HEK293T (cell line): ENCODE data around the gene ANO2.
"Not testable (repeated sequence)": the region's sequence is repeated elsewhere in the genome, so short reads cannot be mapped to it uniquely, and the experiment has no call there.

ENCODE experiments used
- CTCF ChIA-PET: fragments of 350-600 bp; formaldehyde crosslinking; extraction: SDS; loops from one replicate; lab custom pipeline; 2021; ENCODE audit warnings: antibody characterized with exemption, inconsistent platforms; lab: Yijun Ruan, JAX
- POLR2A ChIA-PET: fragments of 350-600 bp; formaldehyde crosslinking; extraction: SDS; loops from one replicate; lab custom pipeline; 2020; ENCODE audit warnings: antibody characterized with exemption, inconsistent platforms; lab: Yijun Ruan, JAX
- DNase-seq: peaks from one replicate; pipeline ENCODE4 v3.0.0; 2012; ENCODE audit warnings: mixed read lengths; ENCODE audit errors: extremely low spot score
- ARNT ChIP-seq: fragments of 450-650 bp; IDR thresholded peaks from 2 replicates; pipeline ENCODE4 v1.6.1; 2017; ENCODE audit warnings: mild to moderate bottlenecking
- BHLHE40 ChIP-seq: fragments of 450-650 bp; IDR thresholded peaks from 2 replicates; pipeline ENCODE4 v1.6.1; 2016; ENCODE audit warnings: mild to moderate bottlenecking, moderate library complexity, borderline replicate concordance
- CTBP1 ChIP-seq: fragments of 450-650 bp; IDR thresholded peaks from 2 replicates; pipeline ENCODE4 v1.6.1; 2016; ENCODE audit warnings: borderline replicate concordance
- ELF4 ChIP-seq: fragments of 450-650 bp; IDR thresholded peaks from 2 replicates; pipeline ENCODE4 v1.6.1; 2017; ENCODE audit warnings: antibody characterized with exemption
- FOXA1 ChIP-seq: fragments of 450-650 bp; IDR thresholded peaks from 2 replicates; pipeline ENCODE4 v1.6.1; 2016; ENCODE audit warnings: mild to moderate bottlenecking
- FOXK2 ChIP-seq: fragments of 450-650 bp; IDR thresholded peaks from 2 replicates; pipeline ENCODE4 v1.6.1; 2016; ENCODE audit warnings: mild to moderate bottlenecking
- FOXM1 ChIP-seq: fragments of 450-650 bp; IDR thresholded peaks from 2 replicates; pipeline ENCODE4 v1.6.1; 2017; ENCODE audit warnings: mild to moderate bottlenecking, borderline replicate concordance
- HDGF ChIP-seq: fragments of 450-650 bp; IDR thresholded peaks from 2 replicates; pipeline ENCODE4 v1.6.1; 2017; ENCODE audit warnings: antibody characterized with exemption, borderline replicate concordance
- L3MBTL2 ChIP-seq: fragments of 450-650 bp; conservative IDR thresholded peaks from 2 replicates; pipeline ENCODE4 v1.6.1; 2016; ENCODE audit warnings: mild to moderate bottlenecking
- LEF1 ChIP-seq: fragments of 450-650 bp; IDR thresholded peaks from 2 replicates; pipeline ENCODE4 v1.6.1; 2017; ENCODE audit warnings: mild to moderate bottlenecking, borderline replicate concordance
- NFRKB ChIP-seq: fragments of 450-650 bp; IDR thresholded peaks from 2 replicates; pipeline ENCODE4 v1.6.1; 2016; ENCODE audit warnings: mild to moderate bottlenecking, moderate library complexity
- SP1 ChIP-seq: fragments of 450-650 bp; IDR thresholded peaks from 2 replicates; pipeline ENCODE4 v1.6.1; 2017
- SUZ12 ChIP-seq: fragments of 450-650 bp; IDR thresholded peaks from 2 replicates; pipeline ENCODE4 v1.6.1; 2016; ENCODE audit warnings: mild to moderate bottlenecking
- TARDBP ChIP-seq: fragments of 450-650 bp; IDR thresholded peaks from 2 replicates; pipeline ENCODE4 v1.6.1; 2016
- ZNF384 ChIP-seq: fragments of 450-650 bp; IDR thresholded peaks from 2 replicates; pipeline ENCODE4 v1.6.1; 2016
- TF ChIP-seq, protein P1 (sequence below): fragments of 450-650 bp; IDR thresholded peaks from 2 replicates; pipeline ENCODE4 v1.6.1; 2016

Gene ANO2

DNA sequence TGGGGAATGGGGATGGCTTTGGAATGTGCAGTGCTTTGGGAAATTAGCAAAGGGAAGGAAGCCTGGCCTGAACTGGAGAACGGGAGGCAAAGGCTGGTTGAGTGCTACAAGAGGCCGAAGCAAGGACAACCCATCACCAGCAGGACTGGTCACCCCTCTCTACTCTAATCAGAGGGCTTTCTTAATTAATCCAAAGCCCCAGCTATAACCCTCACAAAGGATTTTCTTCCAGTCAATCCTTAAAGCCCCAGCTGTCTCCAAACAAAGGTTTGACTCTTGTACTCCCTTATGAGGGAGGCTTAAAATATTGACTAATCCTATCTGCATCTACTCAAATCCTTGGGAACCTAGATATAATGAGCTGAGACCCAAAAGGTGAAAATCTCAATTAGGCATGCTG is 256.8 kb downstream of the ANO2 start:
- ChIA-PET CTCF (no interaction called here), POLR2A (no interaction called here)
- TF ChIP-seq LEF1 (no peak), ARNT (no peak)
- no peak for DNase-seq

DNA sequence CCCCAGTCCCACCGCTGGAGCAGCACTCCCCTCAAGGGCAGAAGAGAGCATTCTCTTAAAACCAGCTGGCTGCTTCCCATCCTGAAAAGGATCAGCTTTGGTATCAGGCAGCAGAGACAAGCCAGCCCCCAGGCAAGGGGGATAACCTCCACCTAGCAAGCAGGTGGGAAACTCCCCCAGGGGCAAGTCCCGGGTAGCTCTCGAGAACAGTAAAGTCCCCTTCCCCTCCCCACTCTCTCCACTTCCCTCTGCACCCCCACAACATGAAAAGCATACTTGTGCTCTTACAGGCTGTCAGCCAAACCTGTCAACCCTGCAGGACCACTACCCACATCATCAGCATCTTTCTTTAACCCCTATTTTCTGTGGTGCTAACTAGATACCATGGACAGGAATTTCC is 259.1 kb downstream of the ANO2 start:
- ChIA-PET CTCF (no interaction called here), POLR2A (no interaction called here)
- DNase-seq, result no peak
- TF ChIP-seq LEF1 (no peak), FOXK2 (no peak), ZNF384 (no peak), L3MBTL2 (no peak), FOXA1 (no peak), ELF4 (no peak), SP1 (no peak), HDGF (no peak), BHLHE40 (no peak), ARNT (no peak), FOXM1 (no peak), SUZ12 (no peak), TARDBP (no peak), NFRKB (no peak), CTBP1 (no peak)
- TF ChIP-seq, protein P1, sequence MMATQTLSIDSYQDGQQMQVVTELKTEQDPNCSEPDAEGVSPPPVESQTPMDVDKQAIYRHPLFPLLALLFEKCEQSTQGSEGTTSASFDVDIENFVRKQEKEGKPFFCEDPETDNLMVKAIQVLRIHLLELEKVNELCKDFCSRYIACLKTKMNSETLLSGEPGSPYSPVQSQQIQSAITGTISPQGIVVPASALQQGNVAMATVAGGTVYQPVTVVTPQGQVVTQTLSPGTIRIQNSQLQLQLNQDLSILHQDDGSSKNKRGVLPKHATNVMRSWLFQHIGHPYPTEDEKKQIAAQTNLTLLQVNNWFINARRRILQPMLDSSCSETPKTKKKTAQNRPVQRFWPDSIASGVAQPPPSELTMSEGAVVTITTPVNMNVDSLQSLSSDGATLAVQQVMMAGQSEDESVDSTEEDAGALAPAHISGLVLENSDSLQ, result no peak

DNA sequence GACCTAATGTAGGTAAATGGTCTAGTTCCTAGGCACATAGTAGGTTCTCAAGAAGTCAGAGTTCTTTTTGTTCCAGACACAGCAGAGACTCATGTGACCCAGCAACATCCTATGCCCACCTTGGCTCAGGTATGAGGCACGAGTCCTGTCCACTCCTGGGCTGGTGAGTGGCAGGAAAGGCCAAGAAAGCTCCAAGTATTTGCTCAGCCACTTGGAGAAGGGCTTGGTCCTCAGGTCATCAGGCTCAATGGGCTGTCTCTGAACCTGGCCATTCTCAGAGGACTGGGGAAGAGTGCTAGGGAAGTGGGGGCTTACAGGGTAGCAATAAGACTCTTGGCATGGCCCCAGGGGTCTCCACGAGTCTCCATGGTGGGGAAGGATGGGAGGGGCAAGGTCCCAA is 260.1 kb downstream of the ANO2 start:
- no peak for DNase-seq
- TF ChIP-seq CTBP1, result no peak
- TF ChIP-seq ELF4, result no peak
- no peak for TF ChIP-seq L3MBTL2
- TF ChIP-seq ARNT, result no peak
- TF ChIP-seq SP1, result no peak
- TF ChIP-seq TARDBP, result no peak
- TF ChIP-seq ZNF384, result no peak
- no peak for TF ChIP-seq HDGF
- TF ChIP-seq NFRKB, result no peak
- TF ChIP-seq LEF1, result no peak
- no peak for TF ChIP-seq SUZ12
- TF ChIP-seq FOXA1, result no peak
- no peak for TF ChIP-seq FOXK2
- TF ChIP-seq FOXM1, result no peak
- TF ChIP-seq, protein P1, result no peak
- no peak for TF ChIP-seq BHLHE40
- ChIA-PET CTCF (no interaction called here), POLR2A (no interaction called here)

DNA sequence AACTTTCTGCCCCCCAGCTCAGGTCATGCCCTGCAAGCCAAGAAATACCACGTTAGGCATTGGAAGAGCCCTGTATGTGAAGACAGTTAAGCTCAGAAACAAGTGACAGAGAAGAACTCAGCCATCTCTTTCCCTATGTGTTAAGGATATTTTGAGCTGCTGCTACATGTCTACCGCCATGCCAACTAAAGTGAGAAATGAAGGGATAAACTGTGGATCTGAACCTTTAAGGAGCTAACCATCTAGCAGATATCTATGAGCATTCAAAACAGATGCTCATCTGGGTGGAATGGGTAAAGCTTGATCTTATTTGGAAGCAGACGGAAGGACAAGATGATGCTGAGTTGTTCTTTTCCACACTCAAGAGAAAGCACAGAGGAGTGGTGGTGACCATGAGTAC is 262.5 kb downstream of the ANO2 start:
- POLR2A ChIA-PET, result no interaction called here
- TF ChIP-seq FOXK2 (no peak), FOXA1 (no peak), ELF4 (no peak), ARNT (no peak), SUZ12 (no peak), BHLHE40 (no peak), HDGF (no peak), TARDBP (no peak)
- TF ChIP-seq, protein P1, result no peak
- DNase-seq, result no peak
- CTCF ChIA-PET, result no interaction called here

DNA sequence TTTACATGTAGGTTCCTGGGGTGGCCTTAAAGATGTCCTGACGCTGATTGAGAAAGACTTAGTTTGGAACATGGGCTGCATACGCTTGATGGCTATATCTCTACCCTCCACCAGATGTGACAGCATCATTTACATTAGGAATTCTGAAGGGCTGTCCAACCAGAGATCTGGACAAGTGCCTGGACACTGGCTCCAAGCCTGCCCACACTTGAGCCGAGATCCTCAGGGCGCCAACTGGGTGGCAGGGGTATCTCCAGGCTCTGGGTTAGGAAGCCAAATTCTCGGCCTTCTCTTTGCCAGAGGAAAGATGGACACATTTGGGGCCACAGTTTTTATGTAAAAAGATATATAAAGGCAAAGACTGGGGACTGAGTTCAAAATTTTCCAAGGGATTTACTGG is 266.9 kb downstream of the ANO2 start:
- no peak for DNase-seq
- TF ChIP-seq L3MBTL2 (no peak), TARDBP (no peak), FOXA1 (no peak), BHLHE40 (no peak), SUZ12 (no peak), HDGF (no peak), ARNT (no peak), ELF4 (no peak), FOXK2 (no peak)
- TF ChIP-seq, protein P1, result no peak
- POLR2A ChIA-PET, result no interaction called here
- CTCF ChIA-PET, result no interaction called here

DNA sequence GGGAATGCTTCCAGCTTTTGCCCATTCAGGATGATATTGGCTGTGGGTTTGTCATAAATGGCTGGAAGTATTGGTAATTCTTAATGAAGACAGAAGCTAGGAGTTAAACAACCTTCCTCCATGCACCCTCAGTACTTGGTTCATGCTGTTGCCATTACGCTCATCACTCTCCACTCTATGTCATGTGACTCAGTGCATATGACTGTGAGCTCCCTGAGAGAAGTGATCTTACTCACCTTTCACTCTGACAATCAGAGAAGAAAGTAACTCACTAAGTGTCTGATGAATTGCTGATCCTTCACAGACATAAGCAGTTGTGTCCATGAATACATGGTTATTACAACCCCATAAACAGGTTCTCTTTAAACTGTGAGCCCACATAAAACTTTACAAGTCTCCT is 275.4 kb downstream of the ANO2 start:
- POLR2A ChIA-PET, CTCF ChIA-PET, DNase-seq: not testable (repeated sequence)

DNA sequence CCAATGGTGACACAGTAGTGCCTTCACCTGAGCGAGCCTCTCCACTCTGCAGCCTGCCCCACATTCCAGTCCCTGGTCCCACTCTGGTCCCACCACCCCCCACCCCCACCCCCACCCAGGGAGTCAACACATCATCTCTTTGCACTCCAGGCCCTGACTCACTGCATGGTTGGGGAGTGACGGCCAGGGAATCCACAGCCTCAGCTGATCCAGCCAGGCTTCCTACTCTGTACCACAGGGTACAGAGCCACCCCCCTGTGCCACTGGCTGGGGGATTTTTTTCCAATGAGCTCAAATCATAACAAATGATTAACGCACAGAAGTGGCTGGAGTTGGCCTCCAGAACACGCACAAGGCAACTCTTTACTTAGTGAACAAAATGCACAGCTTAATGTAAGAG is 279.4 kb downstream of the ANO2 start:
- TF ChIP-seq SP1 (no peak), FOXA1 (no peak), SUZ12 (no peak), ZNF384 (no peak), L3MBTL2 (no peak), HDGF (no peak), BHLHE40 (no peak), ARNT (no peak), ELF4 (no peak), FOXK2 (no peak), FOXM1 (no peak), TARDBP (no peak), NFRKB (no peak), LEF1 (no peak)
- TF ChIP-seq, protein P1, result no peak
- POLR2A ChIA-PET, result no interaction called here
- CTCF ChIA-PET, result interaction anchor here (0.6 kb wide), 1 partner anchor 281 kb away, joined by 3 read pairs; no protein-coding TSS in a partner anchor
- DNase-seq, result no peak
